ENCODE results near the gene RNF125. TPM values are rescaled to one million over a fixed set of nuclear protein-coding genes. Genes with fewer than 3 reads are reported as not detected.

The RNF125 gene
- total RNA-seq, 1 donor from 2014 or later: 1.3 TPM

- no peaks in the 10 kb centered on the region for H3K27me3 ChIP-seq (ENCODE audit: control insufficient read depth, insufficient read depth, low read length)
- H3K4me3 ChIP-seq (ENCODE audit: low read depth, low read length): peak overlapping the region; percentile 93
- FAIRE-seq (no peak), DNase-seq (ENCODE audit: low read depth) (peak; percentile 28)
- TF ChIP-seq CTCF (IDR thresholded peaks at IDR 0.05; ENCODE audit: insufficient read depth, low read length, severe bottlenecking): no peak
- H3K36me3 ChIP-seq (ENCODE audit: control insufficient read depth, insufficient read depth, low read length): peaks cover 2% of the 10 kb centered on the region
Observed at GRCh38 chr18:32093523-32093922, 74.9 kb downstream of the RNF125 start.

- H3K27me3 ChIP-seq (ENCODE audit: control insufficient read depth, insufficient read depth, low read length): no peaks in the 10 kb centered on the region
- TF ChIP-seq CTCF (IDR thresholded peaks at IDR 0.05; ENCODE audit: insufficient read depth, low read length, severe bottlenecking): no peak
- FAIRE-seq: no peak
- no peak for DNase-seq (ENCODE audit: low read depth)
- H3K36me3 ChIP-seq (ENCODE audit: control insufficient read depth, insufficient read depth, low read length): peaks cover 2% of the 10 kb centered on the region
- H3K4me3 ChIP-seq (ENCODE audit: low read depth, low read length): no peak overlapping the region
Observed at GRCh38 chr18:32095192-32095899, 76.7 kb downstream of the RNF125 start.

GRCh38 chr18:32095900-32096229 lies 77.2 kb downstream of the RNF125 start:
- DNase-seq (ENCODE audit: low read depth): no peak
- no peak for FAIRE-seq
- Histone ChIP-seq H3K4me3 (ENCODE audit: low read depth, low read length) (no peak overlapping the region), H3K27me3 (ENCODE audit: control insufficient read depth, insufficient read depth, low read length) (no peaks in the 10 kb centered on the region), H3K36me3 (ENCODE audit: control insufficient read depth, insufficient read depth, low read length) (peaks cover 2% of the 10 kb centered on the region)
- TF ChIP-seq CTCF (IDR thresholded peaks at IDR 0.05; ENCODE audit: insufficient read depth, low read length, severe bottlenecking): no peak

- H3K27me3 ChIP-seq (ENCODE audit: control insufficient read depth, insufficient read depth, low read length): no peaks in the 10 kb centered on the region
- FAIRE-seq (no peak), DNase-seq (ENCODE audit: low read depth) (no peak)
- TF ChIP-seq CTCF (IDR thresholded peaks at IDR 0.05; ENCODE audit: insufficient read depth, low read length, severe bottlenecking): no peak
- H3K4me3 ChIP-seq (ENCODE audit: low read depth, low read length): no peak overlapping the region
- H3K36me3 ChIP-seq (ENCODE audit: control insufficient read depth, insufficient read depth, low read length): peaks cover 2% of the 10 kb centered on the region
Observed at GRCh38 chr18:32096946-32097345, 78.3 kb downstream of the RNF125 start.

- no peaks in the 10 kb centered on the region for H3K36me3 ChIP-seq (ENCODE audit: control insufficient read depth, insufficient read depth, low read length)
- DNase-seq (ENCODE audit: low read depth) (no peak), FAIRE-seq (no peak)
- H3K27me3 ChIP-seq (ENCODE audit: control insufficient read depth, insufficient read depth, low read length): no peaks in the 10 kb centered on the region
- no peak for TF ChIP-seq CTCF (IDR thresholded peaks at IDR 0.05; ENCODE audit: insufficient read depth, low read length, severe bottlenecking)
- no peak overlapping the region for H3K4me3 ChIP-seq (ENCODE audit: low read depth, low read length)
Observed at GRCh38 chr18:32104516-32104915, 85.9 kb downstream of the RNF125 start.

- peaks cover 1% of the 10 kb centered on the region for H3K36me3 ChIP-seq (ENCODE audit: control insufficient read depth, insufficient read depth, low read length)
Observed at GRCh38 chr18:32110005-32110404, 91.4 kb downstream of the RNF125 start.

More at GRCh38 chr18:32110005-32110404, 91.4 kb downstream of the RNF125 start:
- FAIRE-seq (no peak), DNase-seq (ENCODE audit: low read depth) (no peak)
- no peak for TF ChIP-seq CTCF (IDR thresholded peaks at IDR 0.05; ENCODE audit: insufficient read depth, low read length, severe bottlenecking)
- Histone ChIP-seq H3K4me3 (ENCODE audit: low read depth, low read length) (no peak overlapping the region), H3K27me3 (ENCODE audit: control insufficient read depth, insufficient read depth, low read length) (no peaks in the 10 kb centered on the region)

Measured in bronchial epithelial cell (primary cell).